ENCODE results near the gene SH2D7.

The SH2D7 gene

DNA sequence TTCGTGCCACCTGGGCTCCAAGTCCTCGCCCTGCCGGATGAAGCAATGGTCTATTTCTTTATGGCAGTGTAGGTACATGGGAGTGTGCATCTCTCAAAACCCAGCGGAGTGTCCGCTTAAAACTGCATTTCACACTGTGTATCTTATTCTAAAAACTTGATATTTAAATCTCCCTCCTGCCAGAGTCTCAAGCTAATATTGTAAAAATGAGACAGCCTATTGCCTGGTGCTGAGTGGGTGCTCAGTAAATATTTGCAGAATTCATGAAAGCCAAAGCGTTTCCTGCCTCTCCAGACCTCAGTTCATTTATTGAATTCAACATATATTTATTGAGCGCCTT is 14.5 kb upstream of the SH2D7 start:
- DNase-seq (ENCODE audit: low read depth, low spot score), result no peak

- DNase-seq (ENCODE audit: low read depth, low spot score), result no peak
Measured at GRCh38 chr15:78079298-78080087, 12.9 kb upstream of the SH2D7 start.

- DNase-seq (ENCODE audit: low read depth, low spot score), result no peak
Measured at GRCh38 chr15:78080088-78080460, 12.3 kb upstream of the SH2D7 start.

GRCh38 chr15:78082106-78082742 is 10.1 kb upstream of the SH2D7 start:
- no peak for DNase-seq (ENCODE audit: low read depth, low spot score)

GRCh38 chr15:78082743-78083110 is 9.6 kb upstream of the SH2D7 start:
- no peak for DNase-seq (ENCODE audit: low read depth, low spot score)

GRCh38 chr15:78083186-78083585 is 9.2 kb upstream of the SH2D7 start:
- no peak for DNase-seq (ENCODE audit: low read depth, low spot score)

GRCh38 chr15:78083687-78084448 is 8.5 kb upstream of the SH2D7 start:
- peak; percentile 21 for DNase-seq (ENCODE audit: low read depth, low spot score)

GRCh38 chr15:78084449-78084750 is 8.0 kb upstream of the SH2D7 start:
- no peak for DNase-seq (ENCODE audit: low read depth, low spot score)

- no peak for DNase-seq (ENCODE audit: low read depth, low spot score)
Measured at GRCh38 chr15:78085928-78086327, 6.4 kb upstream of the SH2D7 start.

GRCh38 chr15:78087951-78088772 is 4.2 kb upstream of the SH2D7 start:
- DNase-seq (ENCODE audit: low read depth, low spot score), result no peak

DNA sequence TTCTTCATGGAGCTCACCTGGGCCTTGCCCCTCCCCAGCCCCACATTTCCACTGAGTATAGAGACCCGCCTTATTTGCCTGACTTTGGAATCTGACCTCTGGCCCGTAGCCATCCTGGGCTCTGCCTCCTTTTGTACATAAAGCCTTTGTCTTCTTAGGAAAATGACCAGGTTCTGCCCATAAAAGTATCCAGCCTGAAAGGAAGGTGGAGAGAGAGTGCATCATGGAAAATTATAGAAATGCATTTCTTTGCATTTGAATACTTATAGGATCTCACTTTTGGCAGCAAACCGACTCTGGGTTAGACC is 3.6 kb upstream of the SH2D7 start:
- no peak for DNase-seq (ENCODE audit: low read depth, low spot score)

- DNase-seq (ENCODE audit: low read depth, low spot score), result no peak
Measured at GRCh38 chr15:78090422-78091063, 1.8 kb upstream of the SH2D7 start.

DNA sequence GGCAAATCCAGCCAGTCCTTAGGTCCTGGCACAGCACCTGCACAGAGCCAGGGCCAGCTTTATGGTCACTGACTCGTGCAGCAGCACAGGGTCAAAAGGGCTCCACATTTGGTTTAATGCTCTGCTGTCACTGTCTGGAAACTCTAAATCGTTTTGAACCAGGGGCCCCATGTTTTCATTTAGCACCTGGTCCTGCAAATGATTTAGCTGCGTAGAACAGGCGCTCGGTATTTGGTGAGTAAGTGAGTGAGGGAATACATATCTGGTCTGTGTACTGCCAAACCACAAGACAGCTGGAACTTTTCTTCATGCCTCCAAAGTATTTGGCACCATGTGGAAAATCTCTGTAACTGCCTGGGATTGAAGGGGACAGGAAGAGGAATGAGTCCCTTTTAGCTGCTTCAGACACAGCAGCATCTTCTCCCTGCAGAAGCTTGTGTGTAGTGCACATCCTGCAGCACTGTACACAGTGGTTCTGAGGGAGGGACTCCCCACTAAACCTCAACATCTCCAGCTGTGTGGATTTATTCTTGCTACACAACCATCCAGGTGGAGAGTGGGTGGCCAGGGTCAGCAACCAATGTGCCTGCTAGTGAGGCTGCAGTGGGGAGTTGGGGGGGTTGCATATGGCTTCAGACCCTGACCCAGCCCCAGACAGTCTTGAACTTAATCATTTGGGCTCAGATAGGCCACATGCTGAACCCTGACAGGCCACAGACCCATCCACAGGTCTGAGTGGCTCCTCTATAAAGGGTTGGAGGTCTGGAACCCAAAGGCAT is 1.1 kb downstream of the SH2D7 start:
- peak; percentile 71 for DNase-seq (ENCODE audit: low read depth, low spot score)

DNA sequence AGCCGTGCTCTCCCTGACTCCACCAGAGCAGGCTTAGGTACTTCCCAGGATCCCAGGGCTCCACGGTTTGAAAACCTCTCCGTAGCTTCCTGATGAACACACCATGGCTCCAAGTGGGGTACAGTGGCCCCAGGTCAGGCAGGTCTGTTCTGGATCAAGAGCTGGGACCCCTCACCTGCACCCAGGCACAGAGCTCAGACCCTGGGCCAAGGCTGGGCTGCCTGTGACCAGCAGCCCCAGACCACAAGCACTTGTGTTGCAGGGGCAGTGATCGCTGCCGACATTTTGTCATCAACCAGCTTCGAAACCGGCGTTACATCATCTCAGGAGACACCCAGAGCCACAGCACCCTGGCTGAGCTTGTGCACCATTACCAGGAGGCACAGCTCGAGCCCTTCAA is 5.3 kb downstream of the SH2D7 start:
- no peak for DNase-seq (ENCODE audit: low read depth, low spot score)

GRCh38 chr15:78098131-78098755 is 5.9 kb downstream of the SH2D7 start:
- DNase-seq (ENCODE audit: low read depth, low spot score), result no peak

GRCh38 chr15:78100886-78101285 is 8.5 kb downstream of the SH2D7 start:
- no peak for DNase-seq (ENCODE audit: low read depth, low spot score)

- no peak for DNase-seq (ENCODE audit: low read depth, low spot score)
Measured at GRCh38 chr15:78101423-78102105, 9.2 kb downstream of the SH2D7 start.

DNA sequence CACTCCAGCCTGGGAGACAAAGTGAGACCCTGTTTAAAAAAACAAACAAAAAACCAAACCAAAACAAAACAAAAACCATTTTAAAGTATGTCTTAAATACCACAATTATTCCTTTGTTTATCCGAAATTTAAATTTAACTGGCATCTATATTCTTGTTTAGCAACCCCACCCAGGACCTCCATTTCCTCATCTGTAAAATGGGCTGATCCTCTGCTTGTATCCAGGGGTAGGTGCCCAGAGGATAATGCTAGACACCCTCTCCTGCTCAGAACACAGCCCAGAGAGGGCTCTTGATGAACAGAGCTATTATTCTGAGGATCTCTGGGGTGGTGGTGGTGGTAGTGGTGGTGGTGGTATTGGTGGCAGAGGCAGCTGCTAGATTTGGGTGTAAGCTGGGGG is 9.8 kb downstream of the SH2D7 start:
- DNase-seq (ENCODE audit: low read depth, low spot score), result no peak

- no peak for DNase-seq (ENCODE audit: low read depth, low spot score)
Measured at GRCh38 chr15:78102741-78103140, 10.4 kb downstream of the SH2D7 start.

Data from astrocyte of the hippocampus (primary cell).